ENCODE data around the gene PHF2.

PHF2 gene

GRCh38 chr9:93677641-93678136 lies 101.3 kb downstream of the PHF2 start:
- H3K36me3 Mint-ChIP-seq (ENCODE audit: low read depth): peaks cover 15% of the 10 kb centered on the region

GRCh38 chr9:93678199-93679019 lies 102.0 kb downstream of the PHF2 start:
- H3K4me3 Mint-ChIP-seq: no peak overlapping the region
- no peaks in the 10 kb centered on the region for H3K9me3 Mint-ChIP-seq
- H3K4me1 Mint-ChIP-seq: no peaks in the 10 kb centered on the region
- H3K27ac Mint-ChIP-seq: no peak overlapping the region
- H3K36me3 Mint-ChIP-seq (ENCODE audit: low read depth): peaks cover 13% of the 10 kb centered on the region
- no peak for TF ChIP-seq CTCF (IDR thresholded peaks at IDR 0.05; ENCODE audit: unreplicated experiment in 3 of 3)
- H3K27me3 Mint-ChIP-seq (ENCODE audit: low read depth): peaks cover 8% of the 10 kb centered on the region

More at GRCh38 chr9:93677641-93678136, 101.3 kb downstream of the PHF2 start:
- H3K4me1 Mint-ChIP-seq: no peaks in the 10 kb centered on the region
- H3K9me3 Mint-ChIP-seq: no peaks in the 10 kb centered on the region
- H3K4me3 Mint-ChIP-seq: no peak overlapping the region
- H3K27ac Mint-ChIP-seq: no peak overlapping the region
- H3K27me3 Mint-ChIP-seq (ENCODE audit: low read depth): peaks cover 12% of the 10 kb centered on the region
- TF ChIP-seq CTCF (IDR thresholded peaks at IDR 0.05; ENCODE audit: unreplicated experiment in 3 of 3): no peak

GRCh38 chr9:93679536-93680442 lies 103.4 kb downstream of the PHF2 start:
- H3K27ac Mint-ChIP-seq: no peak overlapping the region
- H3K36me3 Mint-ChIP-seq (ENCODE audit: low read depth): peaks cover 9% of the 10 kb centered on the region
- no peaks in the 10 kb centered on the region for H3K4me1 Mint-ChIP-seq
- H3K9me3 Mint-ChIP-seq: no peaks in the 10 kb centered on the region
- no peak for TF ChIP-seq CTCF (IDR thresholded peaks at IDR 0.05; ENCODE audit: unreplicated experiment in 3 of 3)
- H3K4me3 Mint-ChIP-seq: no peak overlapping the region
- H3K27me3 Mint-ChIP-seq (ENCODE audit: low read depth): peaks cover 10% of the 10 kb centered on the region

GRCh38 chr9:93680443-93681268 lies 104.3 kb downstream of the PHF2 start:
- H3K36me3 Mint-ChIP-seq (ENCODE audit: low read depth): peaks cover 9% of the 10 kb centered on the region

More at GRCh38 chr9:93680443-93681268, 104.3 kb downstream of the PHF2 start:
- Mint-ChIP-seq H3K9me3 (no peaks in the 10 kb centered on the region), H3K4me1 (no peaks in the 10 kb centered on the region), H3K4me3 (no peak overlapping the region), H3K27ac (no peak overlapping the region), H3K27me3 (ENCODE audit: low read depth) (peaks cover 15% of the 10 kb centered on the region)
- no peak for TF ChIP-seq CTCF (IDR thresholded peaks at IDR 0.05; ENCODE audit: unreplicated experiment in 3 of 3)
